ENCODE results near the gene BMP7. TPM values are rescaled to one million over a fixed set of nuclear protein-coding genes. Genes with fewer than 3 reads are reported as not detected.

The BMP7 gene
- total RNA-seq, 1 experiment from 2014 or later: not detected

- ChIA-PET CTCF (interaction anchor here (1.0 to 1.1 kb wide), 2 partner anchors 55 to 191 kb away, joined by 4 read pairs; no protein-coding TSS in a partner anchor), POLR2A (no interaction called here)
- DNase-seq (ENCODE audit: unreplicated experiment): no peak
- H3K36me3 Mint-ChIP-seq (ENCODE audit: insufficient read depth, unreplicated experiment): no peaks in the 10 kb centered on the region
- no peaks in the 10 kb centered on the region for H3K9me3 Mint-ChIP-seq (ENCODE audit: unreplicated experiment)
- no peak overlapping the region for H3K27ac Mint-ChIP-seq (ENCODE audit: low read depth, unreplicated experiment)
- H3K27me3 Mint-ChIP-seq (ENCODE audit: insufficient read depth, unreplicated experiment): peaks cover 47% of the 10 kb centered on the region
- H3K4me3 Mint-ChIP-seq (ENCODE audit: unreplicated experiment): no peak overlapping the region
- intact Hi-C loops (cut with micrococcal nuclease): no loop called here
- BruUV-seq (replicated peaks): no TSS peak
- TF ChIP-seq CTCF (IDR thresholded peaks at IDR 0.05; ENCODE audit: unreplicated experiment): no peak
- no peaks in the 10 kb centered on the region for H3K4me1 Mint-ChIP-seq (ENCODE audit: insufficient read depth, unreplicated experiment)
Observed at GRCh38 chr20:57141492-57141891, 124.9 kb downstream of the BMP7 start.

- CTCF ChIA-PET: interaction anchor here (0.6 to 1.1 kb wide), 5 partner anchors 9 to 192 kb away, joined by 3 to 5 read pairs (median 4); no protein-coding TSS in a partner anchor
- Mint-ChIP-seq H3K27me3 (ENCODE audit: insufficient read depth, unreplicated experiment) (peaks cover 47% of the 10 kb centered on the region), H3K4me3 (ENCODE audit: unreplicated experiment) (no peak overlapping the region), H3K4me1 (ENCODE audit: insufficient read depth, unreplicated experiment) (no peaks in the 10 kb centered on the region), H3K27ac (ENCODE audit: low read depth, unreplicated experiment) (no peak overlapping the region), H3K9me3 (ENCODE audit: unreplicated experiment) (no peaks in the 10 kb centered on the region), H3K36me3 (ENCODE audit: insufficient read depth, unreplicated experiment) (no peaks in the 10 kb centered on the region)
- no peak for TF ChIP-seq CTCF (IDR thresholded peaks at IDR 0.05; ENCODE audit: unreplicated experiment)
- intact Hi-C loops (cut with micrococcal nuclease): no loop called here
- POLR2A ChIA-PET: interaction anchor here (0.6 kb wide), 1 partner anchor 30 kb away, joined by 3 read pairs; no protein-coding TSS in a partner anchor
- BruUV-seq (replicated peaks): no TSS peak
- no peak for DNase-seq (ENCODE audit: unreplicated experiment)
Observed at GRCh38 chr20:57140416-57140965, 126.0 kb downstream of the BMP7 start.

GRCh38 chr20:57139342-57140093 lies 126.9 kb downstream of the BMP7 start:
- H3K36me3 Mint-ChIP-seq (ENCODE audit: insufficient read depth, unreplicated experiment): no peaks in the 10 kb centered on the region
- BruUV-seq (replicated peaks): no TSS peak
- intact Hi-C loops (cut with micrococcal nuclease): no loop called here
- H3K9me3 Mint-ChIP-seq (ENCODE audit: unreplicated experiment): no peaks in the 10 kb centered on the region
- no peaks in the 10 kb centered on the region for H3K4me1 Mint-ChIP-seq (ENCODE audit: insufficient read depth, unreplicated experiment)
- no peak overlapping the region for H3K4me3 Mint-ChIP-seq (ENCODE audit: unreplicated experiment)
- CTCF ChIA-PET: interaction anchor here (0.5 kb wide), 1 partner anchor 38 kb away, joined by 3 read pairs; no protein-coding TSS in a partner anchor
- H3K27ac Mint-ChIP-seq (ENCODE audit: low read depth, unreplicated experiment): no peak overlapping the region
- H3K27me3 Mint-ChIP-seq (ENCODE audit: insufficient read depth, unreplicated experiment): peaks cover 47% of the 10 kb centered on the region
- DNase-seq (ENCODE audit: unreplicated experiment): no peak
- POLR2A ChIA-PET: no interaction called here
- no peak for TF ChIP-seq CTCF (IDR thresholded peaks at IDR 0.05; ENCODE audit: unreplicated experiment)

- Mint-ChIP-seq H3K27ac (ENCODE audit: low read depth, unreplicated experiment) (no peak overlapping the region), H3K4me3 (ENCODE audit: unreplicated experiment) (no peak overlapping the region), H3K36me3 (ENCODE audit: insufficient read depth, unreplicated experiment) (no peaks in the 10 kb centered on the region), H3K9me3 (ENCODE audit: unreplicated experiment) (no peaks in the 10 kb centered on the region), H3K27me3 (ENCODE audit: insufficient read depth, unreplicated experiment) (peaks cover 47% of the 10 kb centered on the region), H3K4me1 (ENCODE audit: insufficient read depth, unreplicated experiment) (no peaks in the 10 kb centered on the region)
- no TSS peak for BruUV-seq (replicated peaks)
- ChIA-PET POLR2A (no interaction called here), CTCF (no interaction called here)
- no peak for DNase-seq (ENCODE audit: unreplicated experiment)
- no peak for TF ChIP-seq CTCF (IDR thresholded peaks at IDR 0.05; ENCODE audit: unreplicated experiment)
- intact Hi-C loops (cut with micrococcal nuclease): no loop called here
Observed at GRCh38 chr20:57138198-57138995, 128.0 kb downstream of the BMP7 start.
